GM21447 (cell line): Measurements from ENCODE around the gene CHCHD6.

Source experiments
- ATAC-seq: cut with Tn5 transposase; IDR thresholded peaks from one replicate; pipeline ENCODE4 v1.9.1; 2021; ENCODE audit not compliant: unreplicated experiment

CHCHD6 gene

DNA sequence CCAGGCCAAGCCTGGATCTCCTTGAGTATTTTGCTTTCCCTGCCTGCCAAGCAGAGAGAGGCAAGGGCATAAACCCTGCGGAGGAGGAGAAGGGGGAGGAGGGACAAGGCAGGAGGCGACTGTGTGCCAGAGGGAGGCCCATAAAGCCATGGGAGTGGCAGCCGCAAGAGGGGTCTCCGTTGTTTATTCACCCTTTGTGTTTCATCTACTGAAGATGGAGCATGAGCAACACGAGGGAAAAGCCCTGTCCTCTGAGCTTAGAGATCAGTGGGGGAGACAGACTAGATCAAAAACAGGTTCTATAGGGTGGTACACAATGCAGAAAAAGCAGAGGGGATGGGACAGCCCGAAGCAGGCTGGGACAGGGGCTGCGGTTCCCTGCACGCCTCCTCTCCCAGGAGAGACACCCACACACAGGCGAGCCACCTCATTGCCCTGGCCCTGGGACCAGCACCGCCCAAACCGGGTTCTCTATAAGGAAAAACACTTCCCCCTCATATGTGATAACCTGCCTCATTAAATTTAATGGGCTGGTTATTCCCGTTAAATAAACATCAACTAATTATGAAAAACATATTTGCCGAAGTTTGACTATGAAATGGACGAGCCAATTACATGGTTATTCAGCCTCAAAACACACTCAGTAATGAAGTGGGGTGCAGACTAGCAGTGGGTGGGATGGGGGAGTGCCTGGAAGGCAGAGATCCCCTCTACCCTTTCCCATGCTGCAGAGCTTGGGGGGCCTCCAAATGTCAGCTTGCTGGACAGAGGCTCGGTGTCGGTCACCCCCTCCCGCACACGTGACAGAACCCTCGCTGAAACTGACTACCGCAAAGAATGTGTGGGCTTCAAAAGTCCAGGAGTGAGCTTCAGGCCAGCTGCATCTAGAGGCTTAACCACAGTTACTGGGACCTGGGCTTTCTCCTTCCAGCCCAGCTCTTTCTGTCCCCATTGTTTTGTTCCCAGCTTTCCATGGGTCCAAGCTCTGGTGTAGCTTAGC lies 264.7 kb downstream of the CHCHD6 start:
- ATAC-seq, result no peak

DNA sequence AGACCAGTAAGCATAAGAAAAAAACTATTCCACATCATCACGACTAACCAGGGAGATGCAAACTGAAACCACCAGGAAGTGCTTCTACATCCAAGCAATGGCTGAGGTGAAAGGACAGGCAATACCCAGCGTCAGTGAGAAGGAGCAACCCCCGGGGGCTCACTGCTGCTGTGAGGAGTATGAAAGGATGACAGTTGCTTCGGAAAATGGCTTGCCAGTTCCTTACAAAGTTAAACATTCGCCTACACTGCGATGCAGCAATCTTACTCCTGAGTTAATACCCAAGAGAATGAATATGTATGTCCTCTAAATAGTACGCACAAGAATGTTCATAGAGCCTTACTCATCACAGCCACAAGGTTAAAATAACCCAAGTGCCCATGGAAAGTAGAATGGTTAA lies 265.5 kb downstream of the CHCHD6 start:
- no peak for ATAC-seq

DNA sequence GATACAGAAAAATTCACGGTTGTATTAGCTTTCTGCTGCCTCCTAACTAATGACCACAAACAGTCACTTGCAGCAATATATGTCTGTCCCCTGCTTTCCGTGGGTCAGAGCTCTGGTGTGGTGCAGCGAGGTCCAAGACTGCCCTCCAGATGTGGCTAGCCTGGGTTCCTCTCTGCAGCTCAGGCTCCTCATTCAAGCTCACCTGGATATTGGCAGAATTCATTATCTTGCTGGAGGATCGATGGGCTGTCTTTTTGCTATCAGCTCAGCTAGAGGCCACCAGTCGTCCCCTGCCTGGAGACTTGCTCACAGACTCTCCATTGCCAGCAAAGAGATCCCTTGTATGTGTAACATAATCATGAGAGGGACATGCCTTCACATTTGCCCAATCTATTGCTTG lies 266.1 kb downstream of the CHCHD6 start:
- no peak for ATAC-seq

DNA sequence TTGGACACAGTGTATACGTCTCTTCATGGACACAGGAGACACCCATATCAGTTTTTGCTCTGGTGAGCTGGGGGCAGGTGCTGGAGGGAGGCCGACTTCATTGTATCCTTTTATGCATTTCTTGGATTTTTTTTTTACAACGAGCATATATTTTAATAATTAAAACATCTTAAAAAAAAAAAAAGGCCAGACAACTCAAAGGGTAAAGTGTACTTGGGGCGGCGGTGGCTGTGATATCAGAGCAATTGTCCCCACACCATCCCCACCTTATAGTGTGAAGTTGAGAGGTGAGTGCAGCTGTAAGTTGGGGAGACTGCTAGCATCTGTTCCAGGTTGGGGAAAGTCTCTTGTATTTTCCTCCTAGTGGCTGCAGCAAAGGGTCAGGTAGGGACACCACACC lies 266.9 kb downstream of the CHCHD6 start:
- ATAC-seq, result no peak

DNA sequence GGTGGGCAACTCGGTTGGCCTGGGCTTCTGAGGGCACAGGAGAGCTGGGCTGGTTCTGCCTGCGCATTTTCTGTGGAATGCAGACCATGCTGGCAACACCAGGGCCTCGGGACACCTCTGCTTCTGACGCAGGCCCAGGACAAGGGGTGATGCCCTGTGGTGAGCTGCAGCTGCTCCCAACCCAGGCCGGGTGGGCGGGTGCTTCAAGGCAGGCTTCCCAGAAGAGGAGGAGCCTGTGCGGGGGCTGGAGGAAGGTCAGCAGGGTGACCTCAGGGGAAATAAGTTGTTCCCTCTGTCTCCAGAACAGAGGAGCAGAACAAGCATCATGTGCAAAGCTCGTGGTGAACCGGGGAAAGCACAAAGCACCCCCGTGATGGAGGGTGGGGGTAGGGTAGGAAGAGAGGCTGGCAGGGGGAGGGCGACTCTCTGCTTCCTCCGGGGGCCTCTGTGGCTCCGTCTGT lies 267.9 kb downstream of the CHCHD6 start:
- ATAC-seq, result no peak

DNA sequence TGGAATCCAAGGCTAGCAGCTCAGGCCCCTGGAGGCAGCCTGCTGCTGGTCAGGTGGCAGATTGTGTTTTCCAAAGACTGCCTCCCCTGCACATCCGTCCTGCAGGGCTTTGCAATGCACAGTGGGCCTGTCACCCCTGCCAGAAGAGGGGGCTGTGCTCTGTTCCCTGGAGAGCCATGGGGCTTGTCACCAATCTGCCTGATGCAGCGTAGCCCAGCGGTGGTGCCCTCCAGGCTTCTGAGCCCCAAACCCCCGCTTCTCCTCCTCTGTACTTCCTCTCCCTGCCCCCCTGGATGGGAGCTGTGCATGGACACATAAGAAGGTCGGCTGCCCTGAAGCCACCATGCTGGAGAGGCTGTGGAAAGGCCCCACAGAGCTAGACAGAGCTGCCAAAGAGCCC lies 268.8 kb downstream of the CHCHD6 start:
- no peak for ATAC-seq

DNA sequence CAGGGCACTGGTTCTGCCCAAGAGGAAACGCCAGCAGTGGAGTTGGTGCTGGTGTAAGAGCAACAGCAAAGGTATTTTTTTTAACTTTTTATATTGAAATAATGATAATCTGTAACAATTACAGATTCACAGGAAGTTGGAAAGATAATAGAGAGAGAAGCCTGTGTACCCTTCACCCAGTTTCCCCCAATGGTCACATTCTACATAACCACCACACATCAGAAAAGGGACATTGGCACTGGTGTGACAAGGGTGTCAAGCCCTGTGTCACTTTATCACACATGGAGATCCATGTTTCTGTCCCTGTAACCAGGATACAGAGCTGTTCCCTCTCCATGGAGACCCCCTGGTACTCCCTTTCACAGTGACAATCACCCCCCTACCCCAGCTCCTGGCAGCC lies 269.8 kb downstream of the CHCHD6 start:
- no peak for ATAC-seq

DNA sequence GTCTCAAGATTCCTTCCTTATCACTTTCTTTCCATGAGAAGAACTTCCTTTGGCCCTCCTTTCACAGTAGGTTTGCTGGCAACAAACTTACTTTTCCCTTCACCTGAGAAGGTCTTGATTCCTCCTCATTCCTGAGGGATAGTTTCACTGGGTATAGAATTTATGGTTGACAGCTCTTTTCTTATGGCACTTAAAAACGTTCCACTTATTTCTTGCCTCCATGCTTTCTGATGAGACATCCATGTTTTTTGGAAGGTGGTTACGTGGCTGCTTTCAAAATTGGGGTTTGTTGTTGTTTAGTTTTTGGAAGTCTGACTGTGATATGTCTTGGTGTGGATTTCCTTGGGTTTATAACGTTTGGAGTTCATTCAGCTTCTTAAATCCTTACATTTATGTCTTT lies 270.7 kb downstream of the CHCHD6 start:
- no peak for ATAC-seq

DNA sequence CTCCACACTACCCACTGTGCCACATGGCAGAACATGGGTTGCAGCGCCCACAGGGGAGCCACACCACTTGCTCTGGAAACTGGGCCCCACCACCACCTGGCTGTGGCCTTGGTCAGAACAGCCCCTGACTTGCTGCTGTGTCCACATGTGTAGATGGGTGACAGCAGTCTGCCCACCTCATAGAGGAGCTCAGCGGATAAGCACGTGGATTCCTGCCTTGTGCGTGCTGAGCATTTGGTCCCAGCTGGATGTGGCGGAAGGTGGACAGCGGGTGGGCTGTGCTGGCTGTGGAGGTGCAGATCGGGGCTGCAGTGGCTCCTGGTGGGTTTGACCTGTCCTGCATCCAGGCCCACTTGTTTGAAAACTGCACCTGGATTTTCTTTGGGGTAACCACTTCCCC lies 272.9 kb downstream of the CHCHD6 start:
- no peak for ATAC-seq

DNA sequence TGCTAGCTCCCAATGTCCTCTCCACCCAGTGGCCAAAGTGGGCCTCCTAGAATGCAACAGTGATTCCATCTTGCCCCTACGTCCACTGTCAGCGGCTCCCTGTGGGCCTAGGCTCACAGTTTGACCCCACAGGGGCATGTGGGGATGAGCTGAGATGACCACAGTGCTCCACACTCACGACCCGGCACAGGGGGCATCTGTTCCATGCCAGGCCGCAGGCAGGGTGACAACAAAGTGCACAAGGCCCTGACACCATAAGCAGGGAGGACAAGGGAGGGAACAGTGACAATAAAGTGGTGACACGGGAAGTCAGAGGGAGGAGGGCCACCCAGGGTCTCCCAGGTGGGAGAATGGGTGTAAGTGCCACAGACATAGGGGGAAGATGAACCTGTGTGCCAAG lies 273.8 kb downstream of the CHCHD6 start:
- no peak for ATAC-seq

DNA sequence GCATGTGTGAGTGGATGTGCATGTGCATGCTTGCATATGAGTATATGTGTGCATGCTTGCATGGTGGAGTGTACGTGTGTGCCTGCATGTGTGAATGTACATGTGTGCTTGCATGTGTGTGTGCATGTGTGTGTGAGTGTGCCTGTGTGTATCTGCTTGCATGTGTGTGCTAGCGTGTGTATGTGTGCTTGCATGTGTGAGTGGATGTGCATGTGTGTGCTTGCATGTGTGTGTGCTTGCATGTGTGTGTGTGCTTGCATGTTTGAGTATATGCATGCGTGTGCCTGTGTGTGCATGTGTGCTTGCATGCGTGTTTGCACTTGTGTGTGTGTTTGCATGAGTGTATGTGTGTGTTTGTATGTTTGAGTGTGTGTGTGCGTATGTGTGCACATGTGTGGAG lies 274.3 kb downstream of the CHCHD6 start:
- no peak for ATAC-seq

DNA sequence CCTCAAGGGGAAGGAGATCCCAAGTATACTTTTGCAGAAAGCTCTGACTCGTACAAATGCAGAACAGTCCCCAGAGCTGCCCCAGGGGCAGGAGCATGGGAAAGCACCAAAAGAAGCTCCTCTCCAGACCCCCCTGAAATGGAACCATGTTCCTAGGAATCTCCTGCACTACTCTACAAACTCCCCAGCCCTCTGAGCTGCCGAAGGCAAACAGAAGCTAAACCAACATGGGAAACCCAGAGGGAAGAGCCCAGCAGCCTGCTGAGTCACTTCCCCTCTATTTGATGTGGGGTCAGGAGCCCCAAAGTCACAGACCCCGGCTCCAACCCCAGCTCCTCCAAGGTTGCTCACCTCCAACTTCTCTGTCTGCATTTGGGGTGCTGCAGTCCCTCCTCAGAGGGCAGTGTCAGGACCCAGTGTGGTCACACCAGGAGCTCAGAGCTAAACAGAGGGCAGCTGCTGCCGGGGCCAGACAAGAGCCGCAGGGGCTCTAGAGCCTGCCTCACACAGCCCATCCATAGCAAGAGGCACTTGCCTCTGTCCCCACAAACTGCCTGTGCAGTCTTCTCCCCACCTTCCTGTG lies 275.1 kb downstream of the CHCHD6 start:
- no peak for ATAC-seq

DNA sequence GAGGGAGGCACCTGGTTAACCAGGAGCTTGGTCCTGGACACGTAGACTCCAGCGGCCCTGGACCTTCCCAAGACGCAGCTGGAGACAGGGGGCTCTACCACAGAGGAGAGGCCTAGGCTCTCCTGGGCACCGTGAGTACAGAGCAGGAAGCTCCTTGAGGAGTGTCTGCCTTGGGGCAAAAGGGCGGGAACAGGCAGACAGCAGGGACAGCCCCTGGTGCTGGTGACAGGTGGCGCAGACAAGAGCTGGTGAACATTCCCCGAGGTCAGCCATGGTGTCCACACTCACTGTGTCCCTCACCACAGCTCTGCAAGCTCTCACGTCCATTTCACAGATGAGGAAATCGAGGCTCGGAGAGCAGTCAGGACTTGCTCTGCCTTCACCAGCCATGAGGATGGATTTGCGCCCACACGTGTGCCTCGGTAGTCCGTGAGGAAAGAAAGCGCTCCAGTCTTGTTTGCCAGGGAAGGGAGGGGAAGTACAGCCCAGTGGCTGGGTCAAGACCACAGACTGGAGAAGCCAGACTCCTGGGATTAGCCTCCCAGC lies 276.3 kb downstream of the CHCHD6 start:
- ATAC-seq, result no peak

DNA sequence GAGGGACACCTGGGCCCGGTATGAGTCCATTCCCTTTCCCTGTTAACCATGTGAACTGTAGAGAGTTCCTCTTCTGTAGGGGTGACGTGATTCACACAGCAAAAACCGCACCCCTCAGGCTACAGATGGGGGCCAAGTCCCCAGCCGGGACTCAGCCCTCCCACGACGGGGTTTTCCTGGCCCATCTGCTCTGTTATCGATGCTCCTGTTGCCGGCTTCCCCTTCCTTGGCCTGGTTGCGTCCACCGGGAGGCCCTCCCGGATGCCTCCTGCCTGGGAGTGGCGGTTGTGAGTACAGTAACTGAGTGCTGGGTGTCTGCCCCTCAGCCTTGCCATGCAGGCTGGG lies 278.1 kb downstream of the CHCHD6 start:
- ATAC-seq, result peak; percentile 48

DNA sequence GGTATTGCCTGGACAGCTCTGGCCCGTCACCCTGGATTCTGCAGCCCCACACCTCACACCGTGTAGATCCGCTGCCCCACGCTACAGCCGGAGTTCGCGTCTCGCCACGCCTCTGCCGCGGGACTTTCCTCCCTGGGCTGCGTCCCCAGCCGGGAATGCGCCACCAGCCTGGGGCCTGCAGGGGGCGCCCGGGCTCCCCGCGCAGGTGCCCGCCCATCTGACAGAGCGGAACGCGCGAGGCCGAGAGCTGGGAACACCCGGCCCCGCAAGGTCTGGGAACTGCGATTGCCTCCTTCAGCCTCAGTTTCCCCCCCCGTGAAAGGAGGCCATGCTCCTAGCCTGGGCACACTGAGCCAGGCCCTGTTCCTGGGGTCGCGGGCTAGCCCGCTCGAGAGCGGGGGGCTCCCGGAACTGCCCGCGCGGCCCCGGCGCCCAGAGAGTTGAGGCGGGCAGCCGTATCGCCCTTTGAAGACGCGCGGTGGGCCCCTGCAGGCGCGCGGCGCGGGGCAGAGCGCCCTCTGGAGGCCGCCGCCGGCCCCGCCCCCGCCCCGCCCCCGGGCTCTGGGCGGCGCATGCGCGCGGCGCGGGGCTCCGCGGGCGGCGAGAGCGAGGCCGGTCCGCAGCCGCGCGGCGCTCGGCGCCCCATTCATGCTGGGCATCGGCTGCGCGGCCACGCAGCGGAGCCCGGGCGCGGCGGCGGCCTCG lies 278.6 kb downstream of the CHCHD6 start, which contains the start of gene PLXNA1:
Gene PLXNA1, plus strand, starts transcription at position 645 of the 705 bp plus-strand sequence. CDS start 5,479 bp downstream, outside the sequence.
- peak; percentile 70 for ATAC-seq

DNA sequence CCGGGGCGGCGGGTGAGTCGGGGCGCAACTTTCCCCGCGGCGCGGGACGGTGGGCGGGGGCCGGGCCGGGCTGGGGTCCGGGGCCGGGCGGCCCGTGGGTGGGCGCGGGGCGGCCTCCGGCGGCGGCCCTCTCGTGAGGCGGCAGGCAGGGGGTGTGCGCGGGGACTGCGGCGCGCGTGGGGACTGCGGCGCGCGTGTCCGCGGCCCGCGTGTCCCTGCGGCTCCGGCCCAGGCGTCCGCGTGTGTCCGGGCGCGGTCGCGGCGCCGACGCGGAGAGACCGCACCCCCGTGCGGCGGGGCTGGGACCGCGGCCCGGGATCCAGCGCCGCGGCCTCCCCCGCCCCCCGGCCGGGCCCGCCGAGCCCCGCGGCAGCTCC lies 279.2 kb downstream of the CHCHD6 start:
- ATAC-seq, result no peak

DNA sequence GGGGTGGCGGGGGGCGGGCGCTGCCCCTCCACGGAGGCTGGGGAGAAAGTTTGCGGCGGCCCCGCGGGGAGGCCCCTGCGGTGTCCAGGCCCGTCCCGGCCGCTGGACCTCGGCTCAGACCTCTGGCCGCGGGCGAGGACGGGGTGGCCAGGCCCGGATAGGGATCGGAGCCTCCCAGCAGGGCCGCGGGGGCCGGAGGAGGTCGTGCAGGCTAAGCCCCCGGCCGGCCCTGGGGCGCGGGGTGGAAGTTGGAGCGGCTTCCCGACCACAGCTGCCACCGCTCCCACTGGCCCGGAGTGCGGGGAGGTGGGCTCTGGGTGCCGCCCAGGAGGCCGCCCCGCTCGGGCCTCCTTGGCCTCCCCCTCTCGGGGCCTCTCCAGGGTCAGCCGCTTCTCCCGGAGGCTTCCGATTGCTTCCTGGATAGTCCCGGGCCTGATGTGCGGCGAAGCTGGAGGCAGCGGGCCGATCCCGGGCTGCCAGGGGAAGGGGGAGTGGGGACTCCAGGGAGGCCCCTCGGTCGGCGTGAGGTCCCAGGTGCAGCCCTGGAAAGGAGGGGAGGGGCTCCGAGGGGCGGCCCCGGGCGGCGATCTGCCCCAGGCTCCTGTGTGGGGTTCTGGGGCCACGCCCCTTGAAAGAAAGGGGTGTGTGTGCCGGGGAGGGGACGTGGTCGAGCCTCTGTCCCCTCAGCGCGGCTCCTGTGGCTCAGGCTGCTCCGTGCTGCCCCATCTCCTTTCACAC lies 279.8 kb downstream of the CHCHD6 start:
- ATAC-seq, result no peak

DNA sequence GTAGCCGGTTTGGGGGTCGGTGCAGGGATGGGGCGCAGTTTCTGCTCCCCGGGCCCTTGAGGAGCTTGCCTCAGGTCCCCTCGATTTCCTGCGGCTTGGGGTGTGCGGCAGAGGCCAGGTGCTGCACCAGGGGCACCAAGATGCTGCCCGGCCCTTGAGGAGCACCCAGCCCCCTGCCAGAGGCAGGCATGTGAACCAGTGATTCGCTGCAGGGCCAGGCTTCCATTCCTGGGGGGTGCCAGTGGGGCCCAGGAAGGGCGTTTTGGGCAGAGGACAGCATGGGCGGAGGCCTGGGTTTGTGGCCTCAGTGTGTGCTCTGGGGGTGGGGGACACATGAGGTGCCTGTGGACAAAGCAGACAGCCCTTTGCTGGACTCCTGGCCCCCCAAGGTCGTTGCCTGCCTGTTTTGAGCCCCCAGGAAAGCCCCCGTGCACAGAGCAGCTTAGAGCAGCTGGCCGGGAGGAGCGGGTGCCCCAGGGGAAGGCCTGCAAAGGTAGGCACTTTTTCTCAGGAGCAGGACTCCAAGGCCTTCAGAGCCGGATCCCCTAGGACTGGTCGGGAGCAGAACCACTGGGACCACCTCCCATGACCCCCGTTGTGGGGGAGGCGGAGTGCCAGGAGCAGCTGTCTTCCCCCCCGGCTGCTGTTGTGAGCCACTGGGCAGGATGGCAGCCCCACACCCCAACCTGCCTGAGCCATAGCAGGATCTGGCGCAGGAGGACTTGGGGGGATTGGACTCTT lies 280.5 kb downstream of the CHCHD6 start:
- no peak for ATAC-seq

DNA sequence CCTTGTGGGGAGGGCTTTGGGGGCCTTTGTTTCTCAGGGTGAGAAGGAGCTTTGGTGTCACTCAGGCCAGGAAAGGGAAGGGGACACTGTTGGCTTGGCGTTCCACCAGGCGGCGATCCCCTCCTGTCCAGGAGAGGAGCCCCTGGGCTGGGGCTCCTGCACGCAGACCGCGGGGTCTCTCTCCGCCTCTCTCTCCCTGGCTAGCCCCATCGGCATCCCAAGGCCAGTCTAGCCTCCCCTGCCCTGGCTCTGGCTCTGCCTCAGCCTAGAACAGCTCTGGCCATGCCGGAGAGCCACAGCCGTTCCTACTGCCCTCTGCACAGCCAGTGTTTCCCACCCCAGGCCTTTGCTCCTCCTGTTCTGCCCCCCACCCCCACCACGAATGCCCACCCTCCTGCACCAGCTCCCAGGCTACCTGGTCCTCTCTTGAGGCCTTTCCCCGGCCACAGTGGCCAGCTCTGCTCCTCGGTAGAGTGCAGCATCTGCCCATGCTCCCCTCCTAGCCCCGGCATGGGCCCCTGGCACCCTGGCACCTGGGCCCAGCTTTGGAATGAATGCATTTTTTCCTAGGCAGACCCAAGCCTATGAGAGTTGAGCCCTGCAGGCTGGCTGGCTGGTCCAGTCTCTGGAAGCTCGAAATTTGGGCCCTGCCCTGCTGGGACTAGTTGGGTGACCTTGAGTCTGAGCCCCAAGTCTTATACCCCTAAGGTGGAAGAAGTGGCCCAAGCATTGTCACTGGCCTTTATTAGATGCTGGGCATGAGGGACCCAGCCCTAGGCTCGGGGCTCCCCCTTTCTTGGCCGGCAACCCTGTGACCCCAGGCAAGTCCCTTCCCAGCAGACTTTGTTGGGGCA lies 281.3 kb downstream of the CHCHD6 start:
- no peak for ATAC-seq
